ENCODE measurements around the gene SSR4.

DNA sequence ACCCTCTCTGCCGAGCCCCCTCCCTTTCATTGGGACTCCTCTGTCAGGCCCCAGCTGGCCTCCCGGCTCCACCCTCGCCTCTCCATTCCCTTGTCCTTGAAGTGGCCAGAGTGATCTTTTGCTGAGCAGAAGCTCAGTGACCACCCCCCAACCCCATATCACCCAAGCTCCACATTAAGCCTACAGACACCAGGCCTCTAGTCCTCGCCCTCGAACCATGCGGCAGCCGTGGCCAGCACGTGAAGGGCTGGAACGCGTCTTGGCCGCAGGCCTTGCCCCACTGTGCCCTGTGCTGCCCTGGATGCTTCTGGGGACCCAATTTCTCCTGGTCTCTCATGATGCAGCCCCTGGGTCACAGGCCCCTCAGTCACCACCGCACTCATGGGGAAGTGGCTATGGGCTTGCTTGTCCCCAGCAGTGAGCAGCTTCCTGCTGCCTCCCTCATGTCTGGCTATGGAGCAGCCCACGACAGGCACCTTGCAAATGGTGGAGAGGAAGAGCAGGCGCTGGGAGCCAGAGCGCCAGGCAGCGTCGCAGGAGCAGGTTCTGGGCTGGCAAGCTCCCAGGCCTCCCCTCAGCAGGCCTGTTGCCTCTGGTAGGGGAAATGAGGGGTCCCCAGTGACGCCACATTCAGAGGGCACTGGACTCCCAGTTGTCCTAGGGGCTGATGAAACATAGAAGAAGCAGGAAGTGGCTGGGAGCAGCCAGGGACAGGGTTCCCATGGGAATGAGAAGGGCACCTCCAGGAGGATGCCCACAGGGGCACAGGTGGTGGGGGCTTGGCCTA, 14.4 kb upstream of the SSR4 start:
- TF ChIP-seq POLR2A (IDR thresholded peaks at IDR 0.05; ENCODE audit: control extremely low read depth in 1 of 2, low read depth in 2 of 2, low read length in 2 of 2): no peak
- no peak for TF ChIP-seq RXRA (IDR thresholded peaks at IDR 0.05; ENCODE audit: insufficient read depth, low read depth, low read length)
- TF ChIP-seq, protein P1, sequence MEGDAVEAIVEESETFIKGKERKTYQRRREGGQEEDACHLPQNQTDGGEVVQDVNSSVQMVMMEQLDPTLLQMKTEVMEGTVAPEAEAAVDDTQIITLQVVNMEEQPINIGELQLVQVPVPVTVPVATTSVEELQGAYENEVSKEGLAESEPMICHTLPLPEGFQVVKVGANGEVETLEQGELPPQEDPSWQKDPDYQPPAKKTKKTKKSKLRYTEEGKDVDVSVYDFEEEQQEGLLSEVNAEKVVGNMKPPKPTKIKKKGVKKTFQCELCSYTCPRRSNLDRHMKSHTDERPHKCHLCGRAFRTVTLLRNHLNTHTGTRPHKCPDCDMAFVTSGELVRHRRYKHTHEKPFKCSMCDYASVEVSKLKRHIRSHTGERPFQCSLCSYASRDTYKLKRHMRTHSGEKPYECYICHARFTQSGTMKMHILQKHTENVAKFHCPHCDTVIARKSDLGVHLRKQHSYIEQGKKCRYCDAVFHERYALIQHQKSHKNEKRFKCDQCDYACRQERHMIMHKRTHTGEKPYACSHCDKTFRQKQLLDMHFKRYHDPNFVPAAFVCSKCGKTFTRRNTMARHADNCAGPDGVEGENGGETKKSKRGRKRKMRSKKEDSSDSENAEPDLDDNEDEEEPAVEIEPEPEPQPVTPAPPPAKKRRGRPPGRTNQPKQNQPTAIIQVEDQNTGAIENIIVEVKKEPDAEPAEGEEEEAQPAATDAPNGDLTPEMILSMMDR (IDR thresholded peaks at IDR 0.05; ENCODE audit: control extremely low read depth in 1 of 3, insufficient read depth in 1 of 3, low read depth in 1 of 3, low read length in 3 of 3): no peak
- TF ChIP-seq FOSL1 (IDR thresholded peaks at IDR 0.05; ENCODE audit: insufficient read depth, low read depth, low read length): no peak
- no peak for TF ChIP-seq ZNF274 (IDR thresholded peaks at IDR 0.05; ENCODE audit: borderline replicate concordance, extremely low read depth, low read length)
- no peak for TF ChIP-seq SIN3A (conservative IDR thresholded peaks at IDR 0.05 in 1 of 2, IDR thresholded peaks at IDR 0.05 in 1 of 2; ENCODE audit: low read depth in 1 of 2, low read length in 2 of 2)
- no peak for TF ChIP-seq EGR1 (IDR thresholded peaks at IDR 0.05; ENCODE audit: borderline replicate concordance, low read depth, low read length)

All from H1 (cell line).